ENCODE results near the gene SHQ1.
"Not testable (repeated sequence)": the region's sequence is repeated elsewhere in the genome, so short reads cannot be mapped to it uniquely, and the experiment has no call there.

SHQ1 gene

GRCh38 chr3:72791161-72791560 is 57.1 kb downstream of the SHQ1 start:
- Mint-ChIP-seq H3K9me3 (no peaks in the 10 kb centered on the region), H3K27me3 (no peaks in the 10 kb centered on the region), H3K4me1 (peaks cover 17% of the 10 kb centered on the region), H3K27ac (peak overlapping the region in 1 of 2 donors; percentile 12), H3K4me3 (peak overlapping the region in 1 of 2 donors; percentile 46)
- ATAC-seq (no peak), DNase-seq (no peak)

DNA sequence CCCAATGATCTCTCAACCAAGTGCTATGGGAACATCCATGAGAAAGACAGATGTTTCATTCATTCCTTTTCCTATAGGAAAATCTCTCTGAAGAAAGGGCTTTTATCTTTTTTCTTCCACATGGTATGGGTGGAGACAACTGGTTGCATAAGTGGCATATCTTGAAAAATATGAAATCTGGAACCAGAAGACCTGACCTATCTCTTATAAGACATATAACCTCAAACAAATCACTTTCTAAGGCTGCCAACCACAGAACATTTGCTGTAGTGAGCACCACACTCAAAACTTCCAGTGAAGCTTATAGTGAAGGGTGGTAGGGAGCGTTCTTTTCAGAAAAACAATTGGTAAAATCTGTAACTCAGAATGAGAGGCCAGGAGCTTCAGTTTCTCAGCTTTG is 58.5 kb downstream of the SHQ1 start:
- Mint-ChIP-seq H3K9me3 (no peaks in the 10 kb centered on the region), H3K4me1 (peaks cover 16% of the 10 kb centered on the region), H3K27me3 (no peaks in the 10 kb centered on the region), H3K4me3 (no peak overlapping the region), H3K27ac (no peak overlapping the region)
- ATAC-seq: no peak
- no peak for DNase-seq

- not testable (repeated sequence) for H3K4me1 Mint-ChIP-seq, H3K9me3 Mint-ChIP-seq, ATAC-seq, H3K27me3 Mint-ChIP-seq, H3K4me3 Mint-ChIP-seq, H3K27ac Mint-ChIP-seq, DNase-seq
Measured at GRCh38 chr3:72788232-72788631, 60.0 kb downstream of the SHQ1 start.

- ATAC-seq: no peak
- DNase-seq: no peak
- Mint-ChIP-seq H3K9me3 (no peaks in the 10 kb centered on the region), H3K4me3 (no peak overlapping the region), H3K27ac (no peak overlapping the region), H3K27me3 (no peaks in the 10 kb centered on the region), H3K4me1 (peaks cover 9% of the 10 kb centered on the region)
Measured at GRCh38 chr3:72786668-72787067, 61.6 kb downstream of the SHQ1 start.

GRCh38 chr3:72784226-72784625 is 64.0 kb downstream of the SHQ1 start:
- Mint-ChIP-seq H3K27ac (no peak overlapping the region), H3K27me3 (no peaks in the 10 kb centered on the region), H3K4me3 (no peak overlapping the region), H3K9me3 (no peaks in the 10 kb centered on the region), H3K4me1 (no peaks in the 10 kb centered on the region)
- no peak for DNase-seq
- ATAC-seq: no peak

- Mint-ChIP-seq H3K27ac (no peak overlapping the region), H3K4me3 (no peak overlapping the region), H3K27me3 (no peaks in the 10 kb centered on the region), H3K9me3 (no peaks in the 10 kb centered on the region), H3K4me1 (no peaks in the 10 kb centered on the region)
- DNase-seq: no peak
- no peak for ATAC-seq
Measured at GRCh38 chr3:72782521-72782920, 65.7 kb downstream of the SHQ1 start.

DNA sequence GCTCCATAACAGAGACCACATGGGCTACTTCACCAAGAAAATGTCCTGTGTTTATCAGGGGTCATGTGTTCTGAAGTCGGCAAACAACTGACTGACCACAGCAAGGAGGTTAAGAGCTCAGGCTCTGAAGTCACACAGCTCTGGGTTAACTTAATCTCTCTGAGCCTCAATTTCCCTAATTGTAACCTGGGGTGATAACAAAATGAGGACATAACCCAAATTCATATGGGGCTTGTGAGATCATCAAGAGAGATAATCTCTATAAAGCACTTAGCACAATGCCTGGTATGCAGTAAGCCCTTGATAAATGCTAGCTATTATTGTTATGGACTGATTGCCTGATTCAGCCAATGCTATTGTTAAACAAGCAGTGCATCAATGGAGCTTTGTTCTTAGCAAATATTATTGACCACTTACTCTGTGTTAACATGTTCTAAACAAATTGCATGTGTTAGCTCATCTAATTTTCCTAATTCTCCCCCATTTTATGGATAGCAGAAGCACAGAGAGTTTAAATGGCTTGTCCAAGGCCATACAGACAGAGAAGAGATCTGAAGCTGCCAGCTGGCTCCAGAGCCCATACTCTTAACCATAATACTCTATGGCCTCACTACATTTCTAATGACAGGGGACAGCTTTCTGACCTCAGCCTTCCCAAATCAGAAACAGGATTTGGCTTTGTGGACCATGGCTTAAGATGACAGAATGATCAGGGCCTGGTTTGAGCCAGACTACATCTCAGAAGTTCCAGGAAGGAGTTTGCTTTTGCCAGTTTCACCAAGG is 78.3 kb downstream of the SHQ1 start:
- H3K4me1 Mint-ChIP-seq: peaks cover 2% of the 10 kb centered on the region
- ATAC-seq (no peak), DNase-seq (no peak)
- H3K9me3 Mint-ChIP-seq: no peaks in the 10 kb centered on the region
- no peaks in the 10 kb centered on the region for H3K27me3 Mint-ChIP-seq
- no peak overlapping the region for H3K4me3 Mint-ChIP-seq
- H3K27ac Mint-ChIP-seq: no peak overlapping the region

GRCh38 chr3:72768936-72769335 is 79.3 kb downstream of the SHQ1 start:
- peak overlapping the region in 1 of 2 donors; percentile 2 for H3K27ac Mint-ChIP-seq
- no peak for ATAC-seq
- H3K9me3 Mint-ChIP-seq: no peaks in the 10 kb centered on the region
- H3K4me3 Mint-ChIP-seq: no peak overlapping the region
- peaks cover 7% of the 10 kb centered on the region for H3K4me1 Mint-ChIP-seq
- no peaks in the 10 kb centered on the region for H3K27me3 Mint-ChIP-seq
- DNase-seq: no peak

DNA sequence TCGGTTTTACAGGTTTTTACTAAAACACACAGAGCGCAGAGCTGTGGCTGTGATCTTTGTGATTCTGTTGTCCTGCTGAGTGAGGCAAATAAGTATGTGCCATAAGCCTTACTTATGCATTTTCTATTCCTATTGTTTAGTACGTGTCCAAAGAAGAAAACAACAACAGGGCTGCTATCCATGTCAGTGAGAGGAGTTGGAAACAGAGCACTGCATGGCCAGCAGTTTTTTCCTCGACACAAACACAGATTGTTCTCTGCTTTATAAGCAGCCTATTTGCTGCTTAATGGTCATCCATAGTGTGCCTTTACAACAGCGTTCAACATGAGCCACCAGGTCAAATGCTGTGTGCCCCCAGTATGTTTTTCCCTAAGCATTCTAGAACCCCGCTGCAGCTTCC is 79.8 kb downstream of the SHQ1 start:
- H3K27ac Mint-ChIP-seq: no peak overlapping the region
- no peaks in the 10 kb centered on the region for H3K9me3 Mint-ChIP-seq
- H3K27me3 Mint-ChIP-seq: no peaks in the 10 kb centered on the region
- ATAC-seq (no peak), DNase-seq (no peak)
- no peak overlapping the region for H3K4me3 Mint-ChIP-seq
- peaks cover 7% of the 10 kb centered on the region for H3K4me1 Mint-ChIP-seq

DNA sequence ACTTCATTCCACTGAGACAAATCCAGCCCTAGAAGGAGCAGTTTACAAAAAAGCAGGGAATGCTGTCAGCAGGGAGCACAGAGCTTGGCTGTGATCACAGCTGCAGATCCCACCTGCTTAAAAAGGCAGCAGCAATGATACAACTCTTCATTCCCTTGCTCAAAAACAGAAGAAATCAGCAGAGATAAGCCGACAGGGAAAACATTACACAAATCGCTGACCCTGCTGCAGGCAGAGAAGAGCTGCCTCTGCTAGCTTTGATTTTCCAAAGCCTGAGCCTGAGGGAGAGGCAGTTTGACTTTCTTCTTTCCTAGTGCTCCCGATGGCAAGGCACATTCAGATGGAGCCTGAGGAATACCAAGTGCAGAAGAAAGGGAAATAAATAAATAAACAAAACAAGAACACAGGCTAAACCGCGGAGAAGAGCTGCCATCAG is 80.2 kb downstream of the SHQ1 start:
- Mint-ChIP-seq H3K27me3 (no peaks in the 10 kb centered on the region), H3K27ac (no peak overlapping the region), H3K4me3 (no peak overlapping the region), H3K9me3 (no peaks in the 10 kb centered on the region), H3K4me1 (peaks cover 7% of the 10 kb centered on the region)
- no peak for ATAC-seq
- no peak for DNase-seq

- no peak for ATAC-seq
Measured at GRCh38 chr3:72766866-72767265, 81.4 kb downstream of the SHQ1 start.

GRCh38 chr3:72763751-72764440 is 84.3 kb downstream of the SHQ1 start:
- ATAC-seq (no peak), DNase-seq (no peak)
- H3K4me1 Mint-ChIP-seq: peaks cover 10% of the 10 kb centered on the region
- no peak overlapping the region for H3K27ac Mint-ChIP-seq
- no peaks in the 10 kb centered on the region for H3K27me3 Mint-ChIP-seq
- no peaks in the 10 kb centered on the region for H3K9me3 Mint-ChIP-seq
- H3K4me3 Mint-ChIP-seq: no peak overlapping the region

More at GRCh38 chr3:72766866-72767265, 81.4 kb downstream of the SHQ1 start:
- H3K27ac Mint-ChIP-seq: no peak overlapping the region
- H3K4me1 Mint-ChIP-seq: peaks cover 7% of the 10 kb centered on the region
- H3K9me3 Mint-ChIP-seq: no peaks in the 10 kb centered on the region
- no peak overlapping the region for H3K4me3 Mint-ChIP-seq
- no peaks in the 10 kb centered on the region for H3K27me3 Mint-ChIP-seq
- no peak for DNase-seq

GRCh38 chr3:72761410-72761809 is 86.8 kb downstream of the SHQ1 start:
- Mint-ChIP-seq H3K4me3 (no peak overlapping the region), H3K9me3 (peaks cover 0 to 4% of the 10 kb centered on the region in 2 donors), H3K27me3 (no peaks in the 10 kb centered on the region), H3K4me1 (peaks cover 32% of the 10 kb centered on the region), H3K27ac (no peak overlapping the region)
- no peak for ATAC-seq
- DNase-seq: no peak

DNA sequence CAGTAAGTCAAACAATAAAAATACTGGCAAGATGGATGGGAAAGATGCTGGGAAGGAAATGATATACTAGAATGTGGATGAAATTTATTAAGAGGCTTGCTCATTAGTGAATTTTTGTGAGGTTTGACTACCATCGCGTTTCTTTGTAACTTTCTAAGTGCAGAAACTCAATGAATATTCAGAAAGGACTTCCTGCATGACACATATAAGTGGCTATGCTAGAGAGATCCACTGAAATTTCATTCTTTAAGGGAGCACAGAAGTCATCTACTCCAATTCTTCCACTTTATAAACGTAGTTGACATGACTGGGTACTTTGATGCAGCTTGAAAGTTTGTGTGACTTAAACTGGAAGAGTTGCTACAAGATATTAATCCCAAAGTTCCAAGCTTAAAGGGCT is 88.0 kb downstream of the SHQ1 start:
- Mint-ChIP-seq H3K27me3 (no peaks in the 10 kb centered on the region), H3K27ac (no peak overlapping the region), H3K4me1 (peaks cover 42% of the 10 kb centered on the region), H3K9me3 (peaks cover 0 to 4% of the 10 kb centered on the region in 2 donors), H3K4me3 (no peak overlapping the region)
- ATAC-seq (no peak), DNase-seq (no peak)

DNA sequence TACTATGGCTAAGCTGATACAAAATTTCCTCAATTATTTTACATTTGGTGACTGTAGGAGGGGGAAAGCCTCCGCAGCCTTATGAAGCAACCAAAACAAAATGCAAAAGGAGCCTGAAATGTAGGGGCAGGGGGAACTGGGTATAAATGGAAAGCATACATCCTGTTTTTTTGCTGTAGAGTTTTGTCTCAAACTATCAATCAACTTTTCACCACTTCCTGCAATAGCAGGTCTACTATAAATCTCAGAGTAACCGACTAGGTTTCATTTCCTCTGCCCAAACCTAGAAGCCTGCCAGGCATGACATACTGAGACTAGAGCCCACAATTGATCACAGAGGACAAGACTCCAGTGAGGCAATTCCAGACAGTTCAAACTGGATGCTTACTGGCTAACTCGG is 91.3 kb downstream of the SHQ1 start:
- DNase-seq: peak; percentile 40 to 71
- ATAC-seq: peak; percentile 100
- H3K4me3 Mint-ChIP-seq: peak overlapping the region; percentile 30 to 62
- H3K4me1 Mint-ChIP-seq: peaks cover 50% of the 10 kb centered on the region
- peaks cover 0 to 4% of the 10 kb centered on the region in 2 donors for H3K9me3 Mint-ChIP-seq
- no peaks in the 10 kb centered on the region for H3K27me3 Mint-ChIP-seq
- H3K27ac Mint-ChIP-seq: peak overlapping the region; percentile 67 to 91

- H3K9me3 Mint-ChIP-seq: peaks cover 0 to 4% of the 10 kb centered on the region in 2 donors
- H3K4me1 Mint-ChIP-seq: peaks cover 58% of the 10 kb centered on the region
- H3K27ac Mint-ChIP-seq: peak overlapping the region; percentile 34 to 85
Measured at GRCh38 chr3:72754582-72754981, 93.7 kb downstream of the SHQ1 start.

More at GRCh38 chr3:72754582-72754981, 93.7 kb downstream of the SHQ1 start:
- ATAC-seq: no peak
- Mint-ChIP-seq H3K27me3 (no peaks in the 10 kb centered on the region), H3K4me3 (no peak overlapping the region)
- no peak for DNase-seq
